EL (cell line): ENCODE results near the gene KRT4.

Source experiments
- DNase-seq: peaks from one replicate; pipeline ENCODE4 v3.0.0-alpha.2; 2016

KRT4 gene

GRCh38 chr12:52791271-52792184 is 22.4 kb downstream of the KRT4 start:
- no peak for DNase-seq

- DNase-seq: no peak
Observed at GRCh38 chr12:52790427-52791270, 23.3 kb downstream of the KRT4 start.

DNA sequence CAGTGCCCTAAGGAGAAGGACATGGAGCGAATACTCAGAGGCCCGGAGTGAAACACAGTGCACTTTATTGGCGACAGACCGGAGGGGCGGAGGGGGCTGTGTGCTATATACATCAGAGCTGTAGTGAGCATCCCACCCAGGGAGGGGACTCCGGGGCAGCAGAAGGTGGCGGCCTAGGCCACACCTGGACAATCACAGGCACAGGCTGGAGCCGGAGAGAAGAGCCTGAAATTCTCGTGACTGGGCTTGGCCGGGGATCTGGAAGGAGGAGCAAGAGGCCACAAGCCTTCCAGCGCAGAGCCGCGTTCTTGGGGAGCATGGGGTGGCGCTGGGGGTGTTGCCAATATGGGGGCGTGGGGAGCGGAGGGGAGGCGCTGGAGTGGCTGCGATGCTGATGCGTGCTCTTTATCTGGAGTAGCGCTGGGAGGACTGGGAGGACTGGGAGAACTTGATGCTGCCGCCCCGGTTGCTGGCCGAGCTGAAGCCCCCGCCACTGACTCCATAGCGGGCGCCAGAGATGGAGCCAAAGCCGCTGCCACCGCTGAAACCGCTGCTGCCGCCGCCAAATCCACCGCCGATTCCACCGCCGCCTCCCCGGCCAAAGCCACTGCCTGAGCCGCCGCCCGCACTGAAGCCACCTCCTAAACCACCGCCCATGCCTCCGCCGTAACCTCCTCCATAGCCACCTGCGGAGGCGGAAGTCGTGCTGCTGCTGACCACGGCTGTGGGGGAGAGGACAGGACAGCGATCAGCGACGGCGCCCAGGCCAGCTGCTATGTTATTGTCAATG is 24.1 kb downstream of the KRT4 start:
- DNase-seq: no peak

DNA sequence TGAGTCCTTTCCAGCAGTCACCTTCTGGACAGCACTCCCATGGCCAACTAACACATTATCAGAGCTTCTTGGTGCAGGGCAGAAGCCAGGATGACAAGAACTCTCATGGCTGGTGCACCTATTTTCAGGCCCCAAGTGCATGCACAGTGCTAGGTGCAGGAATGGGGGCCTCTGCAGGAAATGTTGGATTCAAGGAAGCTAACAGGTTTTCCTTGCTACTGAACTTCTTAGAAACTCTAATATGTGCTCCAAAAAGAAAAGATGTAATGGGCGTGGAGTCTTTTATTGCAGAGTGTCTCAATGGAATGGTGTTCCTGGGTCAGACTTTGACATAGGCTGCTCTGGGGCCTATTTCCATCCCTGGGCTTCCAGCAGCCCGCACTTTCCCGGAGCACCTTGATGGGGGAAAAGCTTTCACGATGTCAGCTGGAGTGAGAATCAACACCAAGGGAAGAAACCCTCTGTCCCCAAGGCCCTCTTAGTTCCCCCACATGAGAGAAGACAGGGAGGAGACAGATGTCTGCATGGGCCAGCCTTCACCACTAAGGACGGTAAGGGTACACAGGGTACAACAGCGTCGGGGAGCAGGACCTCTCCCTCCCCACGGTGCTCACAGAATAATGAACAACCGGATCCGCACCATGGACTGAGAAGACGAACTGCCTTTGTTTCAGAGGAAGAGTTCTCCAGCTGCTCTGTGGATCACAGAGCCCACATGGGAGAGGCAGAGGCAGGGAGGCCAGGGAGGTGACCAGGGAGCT is 24.9 kb downstream of the KRT4 start:
- no peak for DNase-seq

DNA sequence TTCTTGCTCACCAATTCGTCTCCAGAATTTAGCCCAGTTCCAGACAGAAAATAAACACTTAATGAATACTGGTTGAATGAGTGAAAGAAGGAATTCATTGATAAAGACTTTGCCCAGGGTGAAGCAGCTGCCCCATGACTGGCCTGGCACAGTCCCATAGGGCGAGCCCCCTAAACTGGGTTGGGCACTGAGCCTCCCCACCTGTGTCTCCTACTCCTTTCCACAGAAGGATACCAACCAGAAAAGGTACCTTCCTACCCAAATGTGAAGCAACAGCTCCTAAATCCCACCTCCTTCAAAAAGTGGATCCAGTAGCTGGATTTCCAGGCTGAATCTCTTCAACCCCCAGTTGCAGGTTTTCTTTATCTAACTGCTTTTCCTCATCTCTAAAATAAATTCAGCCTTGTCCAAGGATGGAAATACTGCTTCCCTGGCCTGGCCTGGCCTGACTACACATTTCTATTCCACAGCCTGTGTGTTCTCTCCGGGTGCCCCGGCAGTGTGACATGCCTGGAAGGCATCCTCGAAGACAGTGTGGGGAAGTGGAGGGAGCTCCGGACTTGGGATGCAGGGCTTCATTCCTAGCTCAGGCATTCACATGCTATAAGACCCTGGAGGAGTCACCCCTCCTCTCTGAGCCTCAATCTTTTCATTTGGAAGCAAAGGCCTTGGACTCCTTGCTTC is 25.6 kb downstream of the KRT4 start:
- DNase-seq: no peak

GRCh38 chr12:52787324-52788191 is 26.4 kb downstream of the KRT4 start:
- no peak for DNase-seq

DNA sequence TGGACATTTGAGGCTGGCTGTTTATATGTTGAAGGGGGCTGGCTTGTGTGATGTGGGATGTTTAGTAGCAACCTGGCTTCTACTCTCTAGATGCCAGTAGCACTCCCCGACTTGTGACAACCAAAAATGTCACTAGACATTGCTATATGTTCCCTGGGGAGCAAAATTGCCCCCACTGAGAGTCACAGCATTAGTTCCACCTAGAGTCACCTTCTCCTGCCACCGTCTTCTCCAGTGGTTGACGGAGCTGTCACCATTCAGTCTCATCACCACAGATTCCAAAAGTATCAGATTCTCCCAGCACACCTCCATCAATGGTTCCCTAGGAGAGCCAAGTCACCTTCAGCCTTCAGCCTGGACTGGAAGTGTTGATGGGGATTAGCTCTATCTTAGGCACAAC is 29.0 kb downstream of the KRT4 start:
- no peak for DNase-seq

DNA sequence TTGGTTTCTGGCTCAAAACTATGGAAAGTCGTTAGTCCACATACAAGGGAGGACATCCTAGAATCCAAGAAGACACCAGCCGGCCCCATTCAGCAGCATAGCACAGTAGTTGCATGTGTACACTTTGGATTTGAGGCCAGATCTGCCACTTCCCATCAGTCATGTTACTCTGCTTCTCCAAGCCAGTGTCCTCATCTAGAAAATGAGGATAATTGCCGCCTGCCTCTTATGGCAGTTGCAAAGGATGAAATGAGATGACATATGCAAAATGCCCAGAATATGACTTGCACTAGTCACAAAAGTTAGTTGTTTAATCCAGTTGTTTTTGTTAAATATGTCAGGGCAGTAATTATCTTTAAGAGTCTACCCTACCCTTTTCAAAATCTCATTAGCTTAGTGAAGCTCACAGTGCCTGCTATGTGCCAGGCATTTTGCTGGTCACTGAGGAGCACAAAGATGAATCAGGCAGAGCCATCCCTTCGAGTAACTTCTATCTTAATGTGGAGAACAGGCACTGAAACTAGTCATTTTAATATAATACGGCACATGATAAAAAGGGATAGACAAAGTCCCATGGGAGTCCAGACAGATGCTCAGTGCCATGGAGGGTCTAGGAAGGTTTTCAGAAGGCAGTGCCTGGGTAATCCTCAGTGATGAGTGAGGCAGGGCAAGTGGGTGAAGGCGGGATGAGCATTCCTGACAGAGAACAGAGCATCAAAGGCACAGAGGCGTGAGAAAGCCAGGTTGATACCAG is 30.2 kb downstream of the KRT4 start:
- DNase-seq: no peak

DNA sequence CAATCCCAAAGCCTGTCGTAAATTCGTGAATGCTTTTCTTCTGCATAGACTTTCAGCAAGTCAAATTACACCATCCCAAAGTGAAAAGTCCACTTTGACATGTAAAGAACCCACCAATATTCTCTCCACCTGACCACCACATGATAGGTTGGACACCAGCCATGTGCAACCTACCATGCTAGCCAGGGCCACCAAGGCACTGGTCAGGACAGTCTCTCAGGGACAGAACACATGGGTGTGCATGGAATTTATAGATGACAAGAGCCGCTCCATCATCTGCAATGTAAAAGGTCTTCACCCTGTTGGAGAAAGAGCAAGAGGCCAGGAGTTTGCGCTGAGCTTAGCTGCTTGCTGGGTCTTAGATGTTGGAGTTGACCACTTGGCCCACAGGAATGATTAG is 31.4 kb downstream of the KRT4 start:
- DNase-seq: no peak

DNA sequence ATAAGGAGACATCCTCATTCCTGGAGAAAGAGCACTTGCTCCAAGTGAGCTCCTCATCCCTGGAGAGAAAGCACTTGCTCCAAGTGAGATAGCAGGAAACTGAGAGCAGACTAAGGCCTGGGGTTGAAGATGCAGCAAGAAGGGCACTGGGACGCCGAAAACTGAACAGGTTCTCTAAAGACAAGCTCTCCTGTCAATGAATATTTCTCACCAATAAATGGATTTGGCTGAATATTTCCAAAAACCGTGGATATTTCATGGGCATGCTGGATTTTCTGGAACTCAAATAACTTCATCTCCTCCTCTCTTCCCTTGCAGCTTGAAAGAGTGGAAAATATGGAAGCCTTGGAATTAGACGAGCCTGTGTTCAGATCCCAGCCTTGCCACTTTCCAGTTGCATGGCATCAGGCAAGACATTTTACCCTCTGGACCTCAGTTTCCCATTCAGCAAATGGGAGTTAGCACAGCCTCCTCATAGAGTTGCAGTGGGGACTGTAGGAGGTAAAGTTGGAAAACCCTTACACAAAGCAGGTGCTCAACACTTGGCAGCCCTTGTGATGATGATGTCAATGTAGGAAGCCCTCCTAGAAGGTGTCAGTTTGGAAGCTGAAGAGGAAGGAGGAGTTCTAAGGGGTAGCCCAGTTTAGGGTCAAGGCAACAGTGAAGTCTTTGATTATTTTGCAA is 32.4 kb downstream of the KRT4 start:
- DNase-seq: no peak

DNA sequence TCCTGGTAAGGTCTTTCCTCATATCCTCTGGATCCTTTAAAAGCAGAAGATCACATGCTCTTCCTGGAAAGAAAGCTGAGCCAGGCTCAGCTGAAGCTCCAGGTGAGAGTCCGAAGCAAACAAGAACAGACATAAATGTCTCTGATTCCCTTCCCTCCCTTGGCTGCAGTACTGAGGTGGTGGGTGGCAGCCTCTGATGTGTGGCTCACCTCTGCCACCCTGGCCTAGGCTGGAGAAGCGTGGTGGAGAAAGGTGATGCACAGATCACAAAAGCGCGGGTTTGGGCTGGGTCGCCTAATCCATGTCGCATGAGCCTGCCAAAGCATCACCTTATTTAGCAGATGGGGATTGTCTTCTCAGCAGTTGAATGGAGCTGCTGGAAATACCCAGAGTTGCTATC is 34.0 kb downstream of the KRT4 start:
- DNase-seq: no peak

- DNase-seq: no peak
Observed at GRCh38 chr12:52778833-52779232, 35.1 kb downstream of the KRT4 start.

- no peak for DNase-seq
Observed at GRCh38 chr12:52777566-52777965, 36.4 kb downstream of the KRT4 start.

DNA sequence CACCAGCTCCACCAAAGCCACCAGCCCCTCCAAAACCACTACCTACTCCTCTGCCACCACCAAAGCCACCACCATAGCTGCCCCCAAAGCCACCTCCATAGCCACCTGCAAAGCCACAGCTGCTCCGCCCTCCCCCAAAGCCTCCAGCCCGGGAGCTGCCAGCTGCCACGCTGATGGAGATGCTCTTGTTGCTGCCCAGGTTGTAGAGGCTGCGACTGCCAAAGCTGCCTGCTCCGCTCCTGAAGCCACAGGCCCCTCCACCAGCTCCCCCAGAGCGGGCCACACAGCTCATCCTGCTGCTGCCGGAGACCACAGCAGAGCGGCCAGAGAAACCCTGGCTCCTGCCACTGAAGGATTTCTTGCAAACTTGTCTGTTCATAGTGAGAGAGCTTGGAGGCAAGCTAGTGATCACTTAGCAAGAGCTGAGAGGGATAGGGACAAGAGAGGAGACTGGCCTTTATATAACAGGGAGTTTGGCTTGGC is 37.0 kb downstream of the KRT4 start, which contains the start of gene KRT76:
TSS of gene KRT76 (minus strand) at position 433 of the 483 bp plus-strand sequence. CDS start at position 379, 54 bp downstream.
- DNase-seq: no peak

GRCh38 chr12:52776435-52776834 is 37.5 kb downstream of the KRT4 start:
- DNase-seq: no peak

GRCh38 chr12:52774629-52775250 is 39.2 kb downstream of the KRT4 start:
- no peak for DNase-seq

DNA sequence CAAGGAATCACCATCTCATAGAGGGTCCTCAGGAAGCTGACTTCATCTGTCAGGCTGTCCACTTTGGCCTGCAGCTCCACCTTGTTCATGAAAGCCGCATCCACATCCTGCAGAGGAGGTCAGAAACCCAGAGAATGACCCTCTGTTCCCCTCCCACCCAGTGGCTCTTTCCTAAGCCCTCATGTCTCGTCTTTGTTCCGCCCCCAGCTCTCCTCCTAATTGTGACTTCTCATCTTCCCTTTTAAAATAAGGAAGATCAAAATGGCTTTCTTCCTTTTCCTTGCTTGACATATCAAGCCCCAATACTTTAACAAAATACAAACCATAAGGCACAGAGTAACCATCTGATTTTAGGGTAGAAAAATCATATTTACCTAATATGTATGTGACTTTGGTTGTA is 41.1 kb downstream of the KRT4 start:
- DNase-seq: no peak

- DNase-seq: no peak
Observed at GRCh38 chr12:52772188-52772587, 41.7 kb downstream of the KRT4 start.

DNA sequence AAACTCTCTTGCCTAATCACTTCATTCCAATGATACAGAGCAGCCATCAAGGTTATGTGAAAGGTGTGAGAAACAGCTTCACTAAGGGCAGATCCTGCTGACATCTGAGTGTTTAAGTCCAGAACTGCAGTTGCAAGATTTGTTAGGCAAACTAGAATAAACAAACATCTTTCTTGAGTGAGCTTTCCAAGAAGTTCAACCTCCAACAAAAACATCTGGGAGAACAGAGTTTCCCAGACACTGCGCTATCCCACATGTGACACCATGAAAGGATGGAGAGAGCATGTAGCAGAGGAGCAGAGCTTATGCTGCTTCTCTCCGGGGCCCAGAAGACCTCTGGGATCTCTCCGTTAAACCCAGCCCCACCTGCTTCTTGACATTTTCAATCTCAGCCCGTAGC is 42.4 kb downstream of the KRT4 start:
- no peak for DNase-seq
